KMS-11 (cell line): Measurements from ENCODE around the gene HES7.

Experiments used
- H2AFZ ChIP-seq: fragments of 200-600 bp; sonication (generic); 2 replicates; pipeline ENCODE4 v1.6.1; 2016; ENCODE audit warnings: antibody characterized with exemption, mixed run types, low read depth
- H3K27ac ChIP-seq: fragments of 200-600 bp; sonication (generic); 2 replicates; pipeline ENCODE4 v1.6.1; 2016; ENCODE audit warnings: mild to moderate bottlenecking, mixed run types
- H3K27me3 ChIP-seq: fragments of 200-600 bp; sonication (generic); 2 replicates; pipeline ENCODE4 v1.6.1; 2017; ENCODE audit warnings: mild to moderate bottlenecking, low read depth, mixed run types, moderate library complexity; ENCODE audit not compliant: insufficient read depth
- H3K36me3 ChIP-seq: fragments of 200-600 bp; sonication (generic); 2 replicates; pipeline ENCODE4 v1.6.1; 2017; ENCODE audit warnings: mild to moderate bottlenecking, mixed run types; ENCODE audit not compliant: insufficient read depth
- H3K4me1 ChIP-seq: fragments of 200-600 bp; sonication (generic); 2 replicates; pipeline ENCODE4 v1.6.1; 2016; ENCODE audit warnings: mild to moderate bottlenecking, low read depth, mixed run types; ENCODE audit not compliant: poor library complexity, severe bottlenecking
- H3K4me2 ChIP-seq: fragments of 200-600 bp; sonication (generic); 2 replicates; pipeline ENCODE4 v1.7.0; 2016; ENCODE audit warnings: mild to moderate bottlenecking, mixed run types
- H3K4me3 ChIP-seq: fragments of 200-600 bp; sonication (generic); IDR thresholded peaks from 2 replicates; pipeline ENCODE4 v1.6.1; 2017; ENCODE audit warnings: low read depth, low read length, mixed read lengths; ENCODE audit not compliant: insufficient read depth
- H3K79me2 ChIP-seq: fragments of 200-600 bp; sonication (generic); 2 replicates; pipeline ENCODE4 v1.6.1; 2016; ENCODE audit warnings: low read depth, mixed run types; ENCODE audit not compliant: insufficient read depth
- H3K9ac ChIP-seq: fragments of 200-600 bp; sonication (generic); 2 replicates; pipeline ENCODE4 v1.6.1; 2016; ENCODE audit warnings: mild to moderate bottlenecking, mixed run types
- H4K20me1 ChIP-seq: fragments of 200-600 bp; sonication (generic); 2 replicates; pipeline ENCODE4 v1.6.1; 2016; ENCODE audit warnings: mild to moderate bottlenecking, mixed run types; ENCODE audit not compliant: insufficient read depth
- TF ChIP-seq, protein P1 (sequence below): fragments of 200-600 bp; sonication (generic); conservative IDR thresholded peaks from 2 replicates; pipeline ENCODE4 v1.6.1; 2017; ENCODE audit warnings: low read depth, mild to moderate bottlenecking, antibody characterized with exemption, low read length, moderate library complexity, mixed read lengths

The HES7 gene

DNA sequence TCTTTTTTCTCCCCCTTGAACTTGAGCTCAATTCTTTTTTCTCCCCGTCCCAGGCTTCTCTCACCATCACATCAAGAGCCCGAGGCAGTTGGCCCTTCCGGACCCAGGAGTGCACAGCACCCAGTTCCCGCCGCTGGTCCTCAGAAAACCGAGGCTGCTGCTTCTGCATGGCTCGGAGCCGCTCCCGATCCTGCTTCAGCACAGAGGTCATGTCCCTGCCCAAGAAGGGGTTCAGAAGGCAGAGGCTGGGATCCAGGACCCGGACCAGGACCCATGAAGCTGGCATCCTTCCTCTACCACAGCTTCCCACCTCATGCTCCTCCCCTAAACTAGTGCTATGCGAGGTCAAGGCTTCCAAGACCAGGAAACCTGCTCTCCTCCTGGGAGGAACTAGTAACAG lies 17.8 kb upstream of the HES7 start:
- Histone ChIP-seq H3K9ac (no peak overlapping the region), H3K36me3 (no peaks in the 10 kb centered on the region), H2AFZ (no peak overlapping the region), H4K20me1 (no peaks in the 10 kb centered on the region), H3K27me3 (no peaks in the 10 kb centered on the region), H3K4me1 (no peaks in the 10 kb centered on the region), H3K27ac (no peak overlapping the region), H3K4me2 (no peak overlapping the region), H3K4me3 (no peak overlapping the region), H3K79me2 (no peaks in the 10 kb centered on the region)
- TF ChIP-seq, protein P1, sequence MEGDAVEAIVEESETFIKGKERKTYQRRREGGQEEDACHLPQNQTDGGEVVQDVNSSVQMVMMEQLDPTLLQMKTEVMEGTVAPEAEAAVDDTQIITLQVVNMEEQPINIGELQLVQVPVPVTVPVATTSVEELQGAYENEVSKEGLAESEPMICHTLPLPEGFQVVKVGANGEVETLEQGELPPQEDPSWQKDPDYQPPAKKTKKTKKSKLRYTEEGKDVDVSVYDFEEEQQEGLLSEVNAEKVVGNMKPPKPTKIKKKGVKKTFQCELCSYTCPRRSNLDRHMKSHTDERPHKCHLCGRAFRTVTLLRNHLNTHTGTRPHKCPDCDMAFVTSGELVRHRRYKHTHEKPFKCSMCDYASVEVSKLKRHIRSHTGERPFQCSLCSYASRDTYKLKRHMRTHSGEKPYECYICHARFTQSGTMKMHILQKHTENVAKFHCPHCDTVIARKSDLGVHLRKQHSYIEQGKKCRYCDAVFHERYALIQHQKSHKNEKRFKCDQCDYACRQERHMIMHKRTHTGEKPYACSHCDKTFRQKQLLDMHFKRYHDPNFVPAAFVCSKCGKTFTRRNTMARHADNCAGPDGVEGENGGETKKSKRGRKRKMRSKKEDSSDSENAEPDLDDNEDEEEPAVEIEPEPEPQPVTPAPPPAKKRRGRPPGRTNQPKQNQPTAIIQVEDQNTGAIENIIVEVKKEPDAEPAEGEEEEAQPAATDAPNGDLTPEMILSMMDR = no peak

DNA sequence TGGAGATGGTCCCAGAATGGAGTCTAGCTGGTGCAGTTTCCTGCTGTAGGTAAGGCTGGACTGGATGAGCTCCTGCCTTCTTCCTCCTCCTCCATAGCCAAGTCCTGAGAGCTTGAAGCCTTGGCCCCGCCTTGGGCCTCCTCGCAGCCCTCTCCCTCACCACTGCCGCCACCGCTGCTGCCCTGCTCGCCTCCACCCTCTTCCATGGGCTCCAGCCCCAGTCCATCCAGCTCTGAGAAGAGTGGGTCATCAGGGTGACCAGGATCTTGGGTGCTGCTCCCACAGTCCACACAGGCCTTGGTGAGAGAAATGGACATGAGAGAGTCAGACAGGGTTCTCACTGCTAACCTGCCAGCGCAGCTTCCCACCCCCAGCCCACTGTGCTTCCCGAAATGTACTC lies 17.1 kb upstream of the HES7 start:
- Histone ChIP-seq H3K4me2 (no peak overlapping the region), H3K9ac (no peak overlapping the region), H3K4me1 (no peaks in the 10 kb centered on the region), H3K27me3 (no peaks in the 10 kb centered on the region), H2AFZ (no peak overlapping the region), H3K79me2 (no peaks in the 10 kb centered on the region), H3K27ac (no peak overlapping the region), H3K36me3 (no peaks in the 10 kb centered on the region), H4K20me1 (no peaks in the 10 kb centered on the region), H3K4me3 (no peak overlapping the region)
- TF ChIP-seq, protein P1 = no peak

DNA sequence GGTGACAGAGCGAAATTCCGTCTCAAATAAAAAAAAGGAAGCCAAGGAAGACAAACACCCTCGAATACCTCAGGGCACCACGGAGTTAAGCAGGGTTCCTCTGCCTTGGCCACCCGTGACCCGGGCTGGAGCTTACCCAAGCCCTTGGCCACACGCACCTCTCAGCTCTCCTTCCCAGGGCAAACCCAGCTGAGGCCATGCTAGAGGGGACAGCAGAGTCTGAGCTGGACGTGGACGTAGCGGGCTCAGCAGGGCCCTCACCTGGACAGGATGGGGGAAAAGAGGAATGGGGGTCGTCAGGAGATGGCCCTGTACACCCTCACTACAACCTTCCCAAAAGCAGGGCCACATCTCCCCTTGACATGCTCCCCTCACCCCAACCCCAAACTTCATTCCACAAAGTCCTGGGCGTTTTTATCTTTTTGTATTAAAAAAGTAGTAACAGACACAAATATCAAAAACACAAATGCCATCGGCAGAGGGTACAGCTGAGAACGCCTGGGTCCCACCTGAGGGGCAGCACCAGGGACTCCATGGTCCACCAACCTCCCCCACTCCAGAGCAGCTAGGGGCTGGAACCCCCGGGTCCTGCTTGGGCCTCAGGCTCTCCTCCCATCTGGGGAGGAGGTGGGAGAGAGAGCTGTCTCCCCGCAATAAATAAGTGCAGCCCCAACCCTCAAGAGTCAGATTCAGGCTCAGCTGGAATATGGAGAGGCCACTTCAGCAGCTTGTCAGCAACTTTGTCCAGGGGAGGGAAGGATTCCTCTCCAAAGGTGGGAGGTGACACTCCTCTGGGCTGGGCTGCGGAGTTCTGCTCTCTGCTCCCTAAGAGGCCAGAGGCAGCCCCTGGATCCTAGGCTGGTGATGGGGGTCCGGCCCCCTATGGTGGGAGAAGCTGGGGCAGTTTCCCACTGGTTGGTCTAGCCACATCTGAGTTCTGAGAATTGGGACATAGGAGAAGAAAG lies 16.4 kb upstream of the HES7 start:
- Histone ChIP-seq H3K79me2 (no peaks in the 10 kb centered on the region), H3K4me1 (no peaks in the 10 kb centered on the region), H2AFZ (no peak overlapping the region), H3K27ac (no peak overlapping the region), H4K20me1 (no peaks in the 10 kb centered on the region), H3K9ac (no peak overlapping the region), H3K27me3 (no peaks in the 10 kb centered on the region), H3K36me3 (no peaks in the 10 kb centered on the region), H3K4me2 (no peak overlapping the region), H3K4me3 (no peak overlapping the region)
- TF ChIP-seq, protein P1 = no peak

DNA sequence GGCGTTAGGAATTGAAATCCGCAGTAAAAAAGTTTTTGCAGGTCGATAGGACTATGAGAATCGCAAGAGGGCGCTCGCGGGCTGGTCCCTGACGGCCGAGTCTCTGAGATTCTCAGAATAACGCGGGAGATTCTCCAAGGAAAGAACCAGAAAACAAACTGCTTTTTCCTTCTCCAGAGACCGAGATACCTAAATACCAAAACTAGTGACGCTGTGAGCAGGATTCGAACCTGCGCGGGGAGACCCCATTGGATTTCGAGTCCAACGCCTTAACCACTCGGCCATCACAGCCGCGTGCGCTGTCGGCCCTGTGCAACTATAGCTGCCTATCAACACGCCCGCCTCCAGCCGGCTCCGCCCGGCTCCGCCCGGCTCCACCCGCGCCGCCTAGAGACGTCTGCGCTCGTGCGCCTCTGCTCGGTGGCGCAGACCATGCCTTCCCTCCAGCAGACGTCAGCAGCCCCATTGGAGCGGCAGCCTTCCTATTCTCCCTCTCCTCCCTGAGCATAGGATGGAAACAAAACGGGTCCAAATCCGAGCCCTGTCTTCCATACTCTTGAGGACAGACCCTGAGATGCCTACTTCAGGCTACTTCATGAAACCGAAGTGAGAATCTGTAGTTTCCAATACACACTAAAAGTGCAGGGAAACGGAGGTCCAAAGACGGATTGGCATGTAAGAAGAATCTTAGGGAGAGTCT lies 14.9 kb upstream of the HES7 start:
- Histone ChIP-seq H3K9ac (peak overlapping the region; percentile 51; the same call in 1 of the 2 replicates), H4K20me1 (no peaks in the 10 kb centered on the region), H3K79me2 (no peaks in the 10 kb centered on the region), H3K27me3 (no peaks in the 10 kb centered on the region), H3K4me3 (no peak overlapping the region), H3K36me3 (no peaks in the 10 kb centered on the region), H3K4me1 (no peaks in the 10 kb centered on the region), H3K4me2 (no peak overlapping the region), H3K27ac (peak overlapping the region; percentile 82), H2AFZ (peak overlapping the region; percentile 49; the same call in 1 of the 2 replicates)
- TF ChIP-seq, protein P1 = peak; percentile 37; the same call in 1 of the 2 replicates
